ENCODE data around the gene APLN.

APLN gene

DNA sequence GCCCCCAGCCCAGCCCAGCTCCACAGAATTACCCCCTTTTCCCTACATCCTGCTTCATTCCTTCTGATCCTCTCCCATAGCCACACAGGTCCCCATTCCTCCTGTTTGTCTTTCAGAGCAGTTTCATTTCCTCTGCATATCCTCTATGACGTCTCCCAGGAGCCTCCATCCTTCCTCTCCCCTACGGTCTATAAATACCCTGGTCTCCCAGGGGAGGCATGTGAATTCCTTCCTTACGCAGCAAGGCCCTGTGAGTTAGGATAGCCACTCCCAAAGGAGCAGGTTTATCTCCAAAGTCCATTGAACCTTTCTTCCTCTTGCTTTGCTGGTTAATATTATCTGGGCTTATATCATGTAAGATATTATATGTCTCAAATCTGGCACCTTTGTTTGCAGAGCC is 8.4 kb upstream of the APLN start:
- whole genome bisulfite sequencing, 2 experiments: 71 to 73% methylated on average over 3 of the region's 3 CpGs
- Histone ChIP-seq H3K4me3 (ENCODE audit: insufficient read depth, low read depth, low read length) (no peak overlapping the region), H3K27me3 (ENCODE audit: control insufficient read depth, insufficient read depth, low read length, poor library complexity, severe bottlenecking) (no peaks in the 10 kb centered on the region), H3K4me1 (ENCODE audit: control insufficient read depth, insufficient read depth, low read length) (no peaks in the 10 kb centered on the region), H3K36me3 (ENCODE audit: control insufficient read depth, insufficient read depth, low read length) (no peaks in the 10 kb centered on the region), H3K27ac (ENCODE audit: insufficient read depth, low read depth, low read length, poor library complexity, severe bottlenecking) (no peak overlapping the region), H3K9me3 (ENCODE audit: control insufficient read depth, low read length) (no peaks in the 10 kb centered on the region)

DNA sequence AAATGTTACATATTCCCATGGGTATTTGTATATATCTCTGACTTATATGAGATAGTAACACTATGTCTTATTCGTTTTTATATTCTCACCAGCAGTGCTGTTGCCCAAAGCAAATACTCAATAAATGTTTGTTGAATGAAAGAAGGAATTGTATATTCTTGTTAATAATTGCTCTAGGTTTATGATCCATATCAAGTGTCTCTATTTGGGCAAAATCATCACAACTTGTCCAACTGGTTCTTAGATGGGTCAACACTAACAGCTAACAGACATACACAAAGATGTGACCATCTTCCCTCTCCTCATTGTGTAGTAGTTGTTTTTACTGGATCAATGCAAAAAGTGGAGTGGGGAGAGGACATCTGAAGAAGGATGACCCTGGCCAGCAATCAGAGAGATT is 6.6 kb upstream of the APLN start:
- no peaks in the 10 kb centered on the region for H3K4me1 ChIP-seq (ENCODE audit: control insufficient read depth, insufficient read depth, low read length)
- no peaks in the 10 kb centered on the region for H3K27me3 ChIP-seq (ENCODE audit: control insufficient read depth, insufficient read depth, low read length, poor library complexity, severe bottlenecking)
- no peaks in the 10 kb centered on the region for H3K36me3 ChIP-seq (ENCODE audit: control insufficient read depth, insufficient read depth, low read length)
- no peak overlapping the region for H3K4me3 ChIP-seq (ENCODE audit: insufficient read depth, low read depth, low read length)
- no peaks in the 10 kb centered on the region for H3K9me3 ChIP-seq (ENCODE audit: control insufficient read depth, low read length)
- no CpG with 5 or more reads among the region's 1 CpG for WGBS, 2 experiments
- no peak overlapping the region for H3K27ac ChIP-seq (ENCODE audit: insufficient read depth, low read depth, low read length, poor library complexity, severe bottlenecking)

DNA sequence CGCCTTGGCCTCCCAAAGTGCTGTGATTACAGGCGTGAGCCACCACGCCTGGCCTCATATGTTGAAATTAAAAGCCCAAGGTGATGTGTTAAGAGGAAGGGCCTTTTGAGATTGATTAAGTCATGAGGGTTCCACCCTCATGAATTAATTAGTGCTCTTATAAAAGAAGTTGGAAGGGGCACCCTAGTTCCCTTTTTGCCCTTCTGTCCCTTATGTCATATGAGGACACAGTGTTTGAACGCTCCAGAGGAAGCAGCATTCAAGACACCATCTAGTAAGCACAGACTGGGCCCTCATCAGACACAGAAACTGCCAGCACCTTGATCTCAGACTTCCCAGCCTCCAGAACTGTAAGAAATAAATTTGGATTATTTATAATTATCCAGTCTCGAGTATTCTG is 5.1 kb upstream of the APLN start:
- Histone ChIP-seq H3K9me3 (ENCODE audit: control insufficient read depth, low read length) (no peaks in the 10 kb centered on the region), H3K27me3 (ENCODE audit: control insufficient read depth, insufficient read depth, low read length, poor library complexity, severe bottlenecking) (peaks cover 10% of the 10 kb centered on the region), H3K36me3 (ENCODE audit: control insufficient read depth, insufficient read depth, low read length) (no peaks in the 10 kb centered on the region), H3K27ac (ENCODE audit: insufficient read depth, low read depth, low read length, poor library complexity, severe bottlenecking) (no peak overlapping the region), H3K4me3 (ENCODE audit: insufficient read depth, low read depth, low read length) (no peak overlapping the region), H3K4me1 (ENCODE audit: control insufficient read depth, insufficient read depth, low read length) (no peaks in the 10 kb centered on the region)
- 91 to 93% methylated on average over 4 to 5 of the region's 5 CpGs for WGBS, 2 experiments

DNA sequence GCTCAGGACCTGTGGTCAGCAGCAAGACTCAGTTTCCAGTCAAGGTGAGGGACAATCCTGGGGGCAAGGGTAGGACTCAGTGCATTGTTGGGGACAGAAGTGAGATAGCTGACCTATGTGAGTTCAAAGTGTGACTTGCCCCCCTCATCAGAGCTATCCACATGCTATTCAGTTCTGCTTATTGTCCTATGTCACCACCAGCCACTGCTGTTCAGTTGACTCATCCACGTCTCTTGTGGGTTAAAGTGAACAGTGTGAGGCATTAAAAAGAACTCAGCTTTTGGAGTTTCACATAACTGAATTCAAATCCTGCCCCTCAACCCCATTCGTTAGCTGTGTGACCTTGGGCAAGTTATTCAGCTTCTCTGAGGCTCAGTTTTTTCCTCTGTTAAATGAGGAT is 4.4 kb upstream of the APLN start:
- Histone ChIP-seq H3K4me1 (ENCODE audit: control insufficient read depth, insufficient read depth, low read length) (no peaks in the 10 kb centered on the region), H3K4me3 (ENCODE audit: insufficient read depth, low read depth, low read length) (no peak overlapping the region), H3K27ac (ENCODE audit: insufficient read depth, low read depth, low read length, poor library complexity, severe bottlenecking) (no peak overlapping the region), H3K9me3 (ENCODE audit: control insufficient read depth, low read length) (no peaks in the 10 kb centered on the region), H3K36me3 (ENCODE audit: control insufficient read depth, insufficient read depth, low read length) (no peaks in the 10 kb centered on the region), H3K27me3 (ENCODE audit: control insufficient read depth, insufficient read depth, low read length, poor library complexity, severe bottlenecking) (peaks cover 18% of the 10 kb centered on the region)
- 97% methylated on average over 2 of the region's 2 CpGs; no CpG with 5 or more reads in 1 of the 2 experiments for whole genome bisulfite sequencing, 2 experiments

DNA sequence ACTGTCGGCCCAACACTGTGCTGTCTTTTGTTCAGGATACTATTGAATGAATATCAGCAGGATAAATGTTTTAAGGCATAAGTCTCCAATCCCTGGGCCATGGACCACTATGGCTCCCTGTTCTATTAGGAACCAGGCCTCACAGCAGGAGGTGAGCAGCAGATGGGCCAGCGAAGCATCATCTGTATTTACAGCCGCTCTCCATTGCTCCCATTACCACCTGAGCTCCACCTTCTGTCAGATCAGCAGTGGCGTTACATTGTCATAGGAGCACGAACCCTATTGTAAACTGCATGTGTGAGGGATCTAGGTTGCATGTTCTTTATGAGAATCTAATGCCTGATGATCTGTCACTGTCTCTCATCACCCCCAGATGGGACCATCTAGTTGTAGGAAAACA is 3.7 kb upstream of the APLN start:
- Histone ChIP-seq H3K27ac (ENCODE audit: insufficient read depth, low read depth, low read length, poor library complexity, severe bottlenecking) (no peak overlapping the region), H3K9me3 (ENCODE audit: control insufficient read depth, low read length) (no peaks in the 10 kb centered on the region), H3K36me3 (ENCODE audit: control insufficient read depth, insufficient read depth, low read length) (no peaks in the 10 kb centered on the region), H3K4me1 (ENCODE audit: control insufficient read depth, insufficient read depth, low read length) (no peaks in the 10 kb centered on the region), H3K27me3 (ENCODE audit: control insufficient read depth, insufficient read depth, low read length, poor library complexity, severe bottlenecking) (peaks cover 25% of the 10 kb centered on the region), H3K4me3 (ENCODE audit: insufficient read depth, low read depth, low read length) (no peak overlapping the region)
- WGBS, 2 experiments: 80 to 93% methylated on average over 3 to 5 of the region's 5 CpGs

DNA sequence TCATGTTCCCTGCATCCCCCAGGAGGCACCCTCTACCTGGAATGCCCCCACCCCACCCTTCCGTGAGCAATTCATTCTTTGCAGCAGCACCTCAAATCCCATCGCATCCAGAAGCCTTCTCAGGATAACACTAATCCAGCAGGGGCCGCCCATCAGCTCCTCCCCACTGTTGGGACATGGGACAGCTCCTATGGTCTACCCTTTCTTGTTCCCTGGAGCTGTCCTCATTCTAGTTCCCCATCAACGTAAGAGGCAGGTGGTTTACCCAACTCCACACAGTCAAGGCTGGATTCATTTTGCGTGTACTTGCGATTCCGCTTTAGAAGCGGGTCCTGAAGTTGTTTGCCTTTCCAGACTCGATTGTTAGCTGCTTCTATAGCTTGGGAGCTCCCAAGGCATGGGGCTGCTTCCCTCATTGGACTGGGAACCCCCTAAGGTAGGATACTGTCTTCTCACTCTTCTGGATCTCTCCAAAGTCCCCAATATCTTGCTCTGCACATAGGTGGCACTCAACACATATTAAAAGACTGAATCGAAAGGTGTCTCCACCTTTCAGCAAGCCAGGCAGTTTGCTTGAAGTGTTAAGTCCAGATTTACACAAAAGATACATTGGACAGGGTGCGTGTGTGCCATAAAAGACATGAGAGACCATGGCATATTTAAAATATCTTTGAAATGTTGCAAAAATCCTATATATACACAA is 942 bp upstream of the APLN start:
- Histone ChIP-seq H3K4me3 (ENCODE audit: insufficient read depth, low read depth, low read length) (no peak overlapping the region), H3K27me3 (ENCODE audit: control insufficient read depth, insufficient read depth, low read length, poor library complexity, severe bottlenecking) (peaks cover 40% of the 10 kb centered on the region), H3K27ac (ENCODE audit: insufficient read depth, low read depth, low read length, poor library complexity, severe bottlenecking) (no peak overlapping the region), H3K4me1 (ENCODE audit: control insufficient read depth, insufficient read depth, low read length) (no peaks in the 10 kb centered on the region), H3K9me3 (ENCODE audit: control insufficient read depth, low read length) (no peaks in the 10 kb centered on the region), H3K36me3 (ENCODE audit: control insufficient read depth, insufficient read depth, low read length) (no peaks in the 10 kb centered on the region)
- WGBS, 2 experiments: 45 to 52% methylated on average over 10 to 11 of the region's 11 CpGs

DNA sequence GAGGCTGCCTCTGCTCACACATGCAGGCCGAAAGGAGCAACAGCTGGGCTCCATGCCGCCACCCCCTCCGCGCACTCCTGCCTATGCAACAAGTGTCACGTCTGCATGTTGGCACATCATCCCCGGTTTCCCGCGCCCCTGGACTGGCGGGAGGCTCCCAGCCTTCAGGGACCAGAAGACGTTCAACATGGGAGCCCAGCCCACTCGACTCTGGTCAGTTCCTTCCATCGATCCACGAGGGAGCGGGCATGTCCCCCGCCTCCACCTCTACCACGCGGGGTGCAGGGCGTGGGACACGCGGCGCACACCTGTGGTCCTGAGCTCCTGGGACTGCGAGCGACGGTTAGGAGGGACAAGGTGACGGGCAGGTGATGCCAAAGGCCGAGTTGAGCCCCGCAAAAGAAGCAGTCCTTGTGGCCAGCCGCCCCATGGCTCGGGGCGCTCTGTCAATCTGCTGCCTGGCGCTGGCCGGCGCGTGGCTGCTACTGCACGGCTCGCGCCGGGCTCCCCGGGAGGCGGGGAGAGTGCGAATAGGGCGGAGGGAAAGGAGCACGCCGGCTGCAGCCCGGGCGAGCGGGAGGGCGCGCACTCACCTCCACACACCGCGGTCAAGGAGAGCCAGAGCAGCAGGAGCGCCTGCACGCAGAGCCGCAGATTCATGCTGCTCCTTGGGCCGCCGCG is 645 bp downstream of the APLN start:
- H3K4me1 ChIP-seq (ENCODE audit: control insufficient read depth, insufficient read depth, low read length): no peaks in the 10 kb centered on the region
- 2% methylated on average over 57 of the region's 57 CpGs for WGBS, 2 experiments
- peaks cover 40% of the 10 kb centered on the region for H3K27me3 ChIP-seq (ENCODE audit: control insufficient read depth, insufficient read depth, low read length, poor library complexity, severe bottlenecking)
- no peaks in the 10 kb centered on the region for H3K36me3 ChIP-seq (ENCODE audit: control insufficient read depth, insufficient read depth, low read length)
- H3K27ac ChIP-seq (ENCODE audit: insufficient read depth, low read depth, low read length, poor library complexity, severe bottlenecking): no peak overlapping the region
- no peaks in the 10 kb centered on the region for H3K9me3 ChIP-seq (ENCODE audit: control insufficient read depth, low read length)
- H3K4me3 ChIP-seq (ENCODE audit: insufficient read depth, low read depth, low read length): peak overlapping the region; percentile 35

DNA sequence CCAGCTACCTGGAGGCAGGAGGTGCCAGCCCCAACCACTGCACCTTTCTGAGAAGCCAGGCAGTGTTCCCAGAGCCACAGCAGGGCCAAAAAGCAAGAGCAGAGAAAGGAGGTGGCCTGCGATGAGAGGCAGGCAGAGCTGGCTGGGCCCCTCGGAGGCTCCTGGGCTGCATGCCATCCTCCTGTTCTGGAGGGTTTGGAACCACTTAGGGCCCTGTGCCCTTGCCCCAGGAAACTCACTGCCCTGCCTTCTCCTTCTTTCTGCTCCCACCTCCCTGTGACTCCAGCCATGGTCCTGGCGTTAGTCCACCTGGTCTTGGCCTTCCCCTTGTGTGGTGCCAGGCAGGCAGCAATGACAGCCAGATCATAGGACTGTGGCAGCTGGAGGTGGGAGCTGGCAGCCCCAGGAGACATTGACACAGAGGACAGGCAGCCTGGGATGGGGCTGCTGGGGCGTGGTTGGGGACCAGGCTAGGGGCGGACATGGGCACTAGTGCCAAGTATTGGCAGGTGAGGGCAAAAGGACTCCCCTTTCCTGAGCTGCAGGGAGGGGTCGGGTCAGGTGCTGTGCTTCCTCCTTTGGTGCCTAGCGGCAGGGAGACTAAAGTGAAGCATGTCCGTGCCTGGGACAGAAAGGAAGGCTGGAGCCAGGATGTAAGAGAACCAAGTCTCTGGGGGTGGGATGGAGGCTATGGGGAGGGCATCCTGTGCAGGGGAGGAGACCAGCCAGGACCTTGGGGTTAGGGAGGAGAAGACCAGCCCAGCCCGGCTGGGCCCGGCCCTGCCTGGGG is 1.4 kb downstream of the APLN start:
- Histone ChIP-seq H3K36me3 (ENCODE audit: control insufficient read depth, insufficient read depth, low read length) (no peaks in the 10 kb centered on the region), H3K4me3 (ENCODE audit: insufficient read depth, low read depth, low read length) (no peak overlapping the region), H3K27me3 (ENCODE audit: control insufficient read depth, insufficient read depth, low read length, poor library complexity, severe bottlenecking) (peaks cover 40% of the 10 kb centered on the region), H3K9me3 (ENCODE audit: control insufficient read depth, low read length) (no peaks in the 10 kb centered on the region), H3K27ac (ENCODE audit: insufficient read depth, low read depth, low read length, poor library complexity, severe bottlenecking) (no peak overlapping the region), H3K4me1 (ENCODE audit: control insufficient read depth, insufficient read depth, low read length) (no peaks in the 10 kb centered on the region)
- 51 to 61% methylated on average over 10 of the region's 10 CpGs for WGBS, 2 experiments

DNA sequence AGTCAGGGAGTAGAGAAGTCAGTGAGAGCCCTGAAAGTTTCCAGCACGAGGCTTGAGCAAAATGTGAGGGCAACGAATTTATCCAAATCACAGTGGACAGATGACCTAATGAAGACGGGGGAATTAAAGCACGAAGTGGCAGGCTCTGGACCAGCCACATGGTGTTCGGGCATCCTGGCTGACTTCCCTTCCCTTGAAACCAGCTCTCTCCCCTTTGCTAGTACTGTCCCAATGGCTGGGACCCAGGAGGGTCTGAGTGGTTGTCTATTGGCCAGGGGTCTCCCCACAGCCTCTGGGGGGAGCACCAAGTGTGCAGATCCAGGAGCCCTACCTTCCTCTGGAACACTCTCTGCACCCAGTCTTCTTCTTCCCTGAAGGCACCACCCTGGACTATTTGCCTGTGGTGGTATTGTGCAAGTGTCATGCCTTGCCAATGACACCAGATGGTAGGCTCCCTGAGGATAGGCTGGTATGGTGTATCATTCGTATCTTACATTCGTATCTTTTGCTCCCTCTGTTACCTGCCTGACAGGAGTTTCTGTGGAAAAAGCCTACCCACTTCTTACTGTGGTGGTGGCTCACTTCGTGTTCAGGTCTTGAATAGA is 2.1 kb downstream of the APLN start:
- no peaks in the 10 kb centered on the region for H3K9me3 ChIP-seq (ENCODE audit: control insufficient read depth, low read length)
- peaks cover 40% of the 10 kb centered on the region for H3K27me3 ChIP-seq (ENCODE audit: control insufficient read depth, insufficient read depth, low read length, poor library complexity, severe bottlenecking)
- 91 to 93% methylated on average over 8 of the region's 8 CpGs for WGBS, 2 experiments
- H3K36me3 ChIP-seq (ENCODE audit: control insufficient read depth, insufficient read depth, low read length): no peaks in the 10 kb centered on the region
- no peak overlapping the region for H3K4me3 ChIP-seq (ENCODE audit: insufficient read depth, low read depth, low read length)
- no peak overlapping the region for H3K27ac ChIP-seq (ENCODE audit: insufficient read depth, low read depth, low read length, poor library complexity, severe bottlenecking)
- no peaks in the 10 kb centered on the region for H3K4me1 ChIP-seq (ENCODE audit: control insufficient read depth, insufficient read depth, low read length)
